Measurements from ENCODE around the gene UXS1.

The UXS1 gene

GRCh38 chr2:106095478-106096298, 98.4 kb downstream of the UXS1 start:
- Histone ChIP-seq H3K36me3 (ENCODE audit: control insufficient read depth, insufficient read depth, low read length) (peaks cover 4% of the 10 kb centered on the region), H3K27ac (ENCODE audit: low read depth, low read length) (no peak overlapping the region)

GRCh38 chr2:106094131-106094841, 99.8 kb downstream of the UXS1 start:
- H3K27ac ChIP-seq (ENCODE audit: low read depth, low read length): no peak overlapping the region
- no peak overlapping the region for H3K9ac ChIP-seq (ENCODE audit: low read length)
- H3K36me3 ChIP-seq (ENCODE audit: control insufficient read depth, insufficient read depth, low read length): peaks cover 2% of the 10 kb centered on the region
- no peak overlapping the region for H3K4me3 ChIP-seq (ENCODE audit: low read length)
- H3K4me1 ChIP-seq (ENCODE audit: control insufficient read depth, insufficient read depth, low read length): no peaks in the 10 kb centered on the region
- H3K27me3 ChIP-seq (ENCODE audit: control insufficient read depth, insufficient read depth, low read length): no peaks in the 10 kb centered on the region

More at GRCh38 chr2:106095478-106096298, 98.4 kb downstream of the UXS1 start:
- Histone ChIP-seq H3K4me1 (ENCODE audit: control insufficient read depth, insufficient read depth, low read length) (no peaks in the 10 kb centered on the region), H3K4me3 (ENCODE audit: low read length) (no peak overlapping the region), H3K27me3 (ENCODE audit: control insufficient read depth, insufficient read depth, low read length) (no peaks in the 10 kb centered on the region), H3K9ac (ENCODE audit: low read length) (no peak overlapping the region)

DNA sequence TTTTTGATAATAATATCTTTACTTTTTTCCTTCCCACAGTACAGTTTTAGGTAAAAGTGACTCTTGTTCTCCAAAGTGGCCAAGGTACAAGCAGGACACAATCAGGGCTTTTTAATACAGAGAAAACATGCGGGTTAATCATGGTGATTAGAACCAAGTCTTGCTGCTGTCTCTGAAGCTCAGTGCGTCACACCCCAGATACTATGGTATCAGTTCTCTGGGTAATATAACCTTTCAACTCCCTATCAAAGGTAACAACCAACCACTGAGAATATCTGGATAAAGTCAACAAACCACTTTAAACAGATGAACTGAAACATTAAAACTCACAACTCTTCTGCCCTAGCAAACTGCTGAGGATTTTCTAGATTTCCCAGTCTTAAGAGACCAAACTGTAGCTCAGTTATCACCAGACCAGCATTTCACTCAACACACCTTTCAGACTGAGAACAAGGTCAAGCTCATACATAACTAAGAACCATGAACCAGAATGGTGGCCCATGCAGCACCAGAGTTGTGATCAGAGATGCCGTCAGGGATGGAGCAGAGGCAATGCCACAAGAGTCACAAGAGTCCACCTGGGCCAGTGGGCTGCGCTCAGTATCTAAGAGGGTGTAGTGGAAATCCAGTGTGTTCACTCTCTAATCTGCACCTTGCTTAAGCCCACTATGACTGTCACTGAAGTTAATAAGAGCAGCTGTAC, 103.0 kb downstream of the UXS1 start:
- H3K9ac ChIP-seq (ENCODE audit: low read length): no peak overlapping the region
- H3K4me1 ChIP-seq (ENCODE audit: control insufficient read depth, insufficient read depth, low read length): no peaks in the 10 kb centered on the region
- no peak overlapping the region for H3K27ac ChIP-seq (ENCODE audit: low read depth, low read length)
- peaks cover 2% of the 10 kb centered on the region for H3K36me3 ChIP-seq (ENCODE audit: control insufficient read depth, insufficient read depth, low read length)
- H3K4me3 ChIP-seq (ENCODE audit: low read length): no peak overlapping the region
- H3K27me3 ChIP-seq (ENCODE audit: control insufficient read depth, insufficient read depth, low read length): no peaks in the 10 kb centered on the region

DNA sequence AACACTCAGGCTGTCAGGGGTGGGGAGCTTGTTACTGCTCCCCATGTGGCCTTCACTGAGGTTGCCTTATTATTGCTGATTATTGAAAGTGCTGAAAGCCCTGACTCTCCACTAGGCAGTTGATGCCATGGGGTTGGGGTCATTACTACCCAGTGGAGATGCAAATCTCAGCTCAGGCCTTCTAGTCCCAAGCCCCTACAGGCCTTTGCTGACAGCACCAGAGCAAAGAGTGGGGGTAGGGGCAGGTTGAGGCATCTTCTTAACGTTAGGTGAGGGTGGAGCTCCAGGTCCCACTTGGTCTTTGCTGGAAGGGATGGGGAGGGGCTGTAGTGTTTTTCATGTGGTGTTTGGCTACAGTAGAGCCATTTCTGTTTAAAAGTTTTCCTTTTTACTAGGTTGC, 104.5 kb downstream of the UXS1 start:
- Histone ChIP-seq H3K9ac (ENCODE audit: low read length) (no peak overlapping the region), H3K4me1 (ENCODE audit: control insufficient read depth, insufficient read depth, low read length) (no peaks in the 10 kb centered on the region), H3K27ac (ENCODE audit: low read depth, low read length) (no peak overlapping the region), H3K36me3 (ENCODE audit: control insufficient read depth, insufficient read depth, low read length) (peaks cover 2% of the 10 kb centered on the region), H3K4me3 (ENCODE audit: low read length) (no peak overlapping the region), H3K27me3 (ENCODE audit: control insufficient read depth, insufficient read depth, low read length) (no peaks in the 10 kb centered on the region)

- no peak overlapping the region for H3K27ac ChIP-seq (ENCODE audit: low read depth, low read length)
These were observed 108.7 kb downstream of the UXS1 start for GRCh38 chr2:106085181-106085940.

DNA sequence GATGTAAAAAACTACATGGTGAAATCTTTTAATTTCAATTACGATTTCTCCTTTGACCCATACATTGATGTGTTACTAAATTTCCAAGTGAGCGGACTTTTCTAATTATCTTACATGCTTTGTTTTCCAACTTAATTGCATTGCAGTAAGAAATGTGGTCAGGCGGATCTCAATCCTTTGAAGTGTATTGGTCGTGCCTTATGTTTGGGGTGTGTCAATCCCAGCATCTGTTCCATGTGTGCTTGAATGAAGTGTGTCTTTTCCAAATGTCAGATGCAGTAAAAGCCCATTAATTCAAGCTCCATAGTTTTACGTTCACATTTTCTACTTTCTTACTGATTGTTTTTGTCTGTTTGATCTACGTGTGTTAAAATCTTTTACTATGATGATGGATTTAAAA, 113.1 kb downstream of the UXS1 start:
- no peak overlapping the region for H3K4me3 ChIP-seq (ENCODE audit: low read length)
- no peak overlapping the region for H3K27ac ChIP-seq (ENCODE audit: low read depth, low read length)
- H3K36me3 ChIP-seq (ENCODE audit: control insufficient read depth, insufficient read depth, low read length): no peaks in the 10 kb centered on the region
- H3K27me3 ChIP-seq (ENCODE audit: control insufficient read depth, insufficient read depth, low read length): no peaks in the 10 kb centered on the region
- H3K4me1 ChIP-seq (ENCODE audit: control insufficient read depth, insufficient read depth, low read length): no peaks in the 10 kb centered on the region
- H3K9ac ChIP-seq (ENCODE audit: low read length): no peak overlapping the region

More at GRCh38 chr2:106085181-106085940, 108.7 kb downstream of the UXS1 start:
- Histone ChIP-seq H3K4me1 (ENCODE audit: control insufficient read depth, insufficient read depth, low read length) (no peaks in the 10 kb centered on the region), H3K4me3 (ENCODE audit: low read length) (no peak overlapping the region), H3K36me3 (ENCODE audit: control insufficient read depth, insufficient read depth, low read length) (no peaks in the 10 kb centered on the region), H3K27me3 (ENCODE audit: control insufficient read depth, insufficient read depth, low read length) (no peaks in the 10 kb centered on the region), H3K9ac (ENCODE audit: low read length) (no peak overlapping the region)

- Histone ChIP-seq H3K4me1 (ENCODE audit: control insufficient read depth, insufficient read depth, low read length) (no peaks in the 10 kb centered on the region), H3K27ac (ENCODE audit: low read depth, low read length) (no peak overlapping the region), H3K27me3 (ENCODE audit: control insufficient read depth, insufficient read depth, low read length) (no peaks in the 10 kb centered on the region), H3K4me3 (ENCODE audit: low read length) (no peak overlapping the region), H3K36me3 (ENCODE audit: control insufficient read depth, insufficient read depth, low read length) (no peaks in the 10 kb centered on the region), H3K9ac (ENCODE audit: low read length) (no peak overlapping the region)
These were observed 116.0 kb downstream of the UXS1 start for GRCh38 chr2:106078096-106078495.

GRCh38 chr2:106076941-106077340, 117.2 kb downstream of the UXS1 start:
- H3K4me3 ChIP-seq (ENCODE audit: low read length): no peak overlapping the region
- no peaks in the 10 kb centered on the region for H3K27me3 ChIP-seq (ENCODE audit: control insufficient read depth, insufficient read depth, low read length)
- no peak overlapping the region for H3K9ac ChIP-seq (ENCODE audit: low read length)

GRCh38 chr2:106075048-106075447, 119.1 kb downstream of the UXS1 start:
- Histone ChIP-seq H3K4me1 (ENCODE audit: control insufficient read depth, insufficient read depth, low read length) (no peaks in the 10 kb centered on the region), H3K4me3 (ENCODE audit: low read length) (no peak overlapping the region), H3K36me3 (ENCODE audit: control insufficient read depth, insufficient read depth, low read length) (no peaks in the 10 kb centered on the region), H3K27ac (ENCODE audit: low read depth, low read length) (no peak overlapping the region), H3K9ac (ENCODE audit: low read length) (no peak overlapping the region), H3K27me3 (ENCODE audit: control insufficient read depth, insufficient read depth, low read length) (no peaks in the 10 kb centered on the region)

More at GRCh38 chr2:106076941-106077340, 117.2 kb downstream of the UXS1 start:
- H3K4me1 ChIP-seq (ENCODE audit: control insufficient read depth, insufficient read depth, low read length): no peaks in the 10 kb centered on the region
- H3K27ac ChIP-seq (ENCODE audit: low read depth, low read length): no peak overlapping the region
- no peaks in the 10 kb centered on the region for H3K36me3 ChIP-seq (ENCODE audit: control insufficient read depth, insufficient read depth, low read length)

DNA sequence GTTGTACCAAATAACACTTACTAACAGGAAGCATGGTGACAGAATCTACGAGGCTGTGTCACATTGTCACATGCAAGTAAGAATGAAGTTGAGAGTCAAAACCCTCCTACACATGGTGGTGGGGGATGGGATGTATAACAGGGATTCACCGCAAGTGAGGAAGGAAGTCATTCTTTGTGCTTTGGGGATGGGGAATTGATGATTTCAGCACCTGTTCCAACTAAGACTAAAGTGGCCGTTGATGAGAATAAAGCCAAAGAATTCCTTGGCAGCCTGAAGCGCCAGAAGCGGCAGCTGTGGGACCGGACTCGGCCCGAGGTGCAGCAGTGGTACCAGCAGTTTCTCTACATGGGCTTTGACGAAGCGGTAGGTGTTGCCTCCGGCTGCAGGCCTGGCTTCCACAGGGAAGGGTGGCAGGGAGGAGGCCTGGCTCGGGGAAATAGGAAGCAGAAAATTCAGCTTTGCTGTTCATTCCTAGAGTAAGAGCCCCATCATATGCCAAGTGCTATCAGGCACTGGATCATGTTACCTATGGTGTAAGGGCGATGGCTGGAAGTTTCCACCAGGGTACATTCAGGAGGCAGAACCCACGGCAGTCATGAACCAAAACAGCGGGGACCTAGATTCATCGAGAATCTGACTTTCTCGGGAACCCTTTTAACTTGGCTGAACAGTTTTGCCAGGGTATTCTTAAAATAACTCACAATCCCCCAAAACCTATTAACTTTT, 120.3 kb downstream of the UXS1 start:
- Histone ChIP-seq H3K9ac (ENCODE audit: low read length) (no peak overlapping the region), H3K4me1 (ENCODE audit: control insufficient read depth, insufficient read depth, low read length) (no peaks in the 10 kb centered on the region), H3K4me3 (ENCODE audit: low read length) (no peak overlapping the region), H3K27ac (ENCODE audit: low read depth, low read length) (no peak overlapping the region), H3K27me3 (ENCODE audit: control insufficient read depth, insufficient read depth, low read length) (no peaks in the 10 kb centered on the region), H3K36me3 (ENCODE audit: control insufficient read depth, insufficient read depth, low read length) (no peaks in the 10 kb centered on the region)

- H3K4me3 ChIP-seq (ENCODE audit: low read length): no peak overlapping the region
- peaks cover 6% of the 10 kb centered on the region for H3K4me1 ChIP-seq (ENCODE audit: control insufficient read depth, insufficient read depth, low read length)
- no peaks in the 10 kb centered on the region for H3K27me3 ChIP-seq (ENCODE audit: control insufficient read depth, insufficient read depth, low read length)
- H3K9ac ChIP-seq (ENCODE audit: low read length): no peak overlapping the region
- no peaks in the 10 kb centered on the region for H3K36me3 ChIP-seq (ENCODE audit: control insufficient read depth, insufficient read depth, low read length)
- H3K27ac ChIP-seq (ENCODE audit: low read depth, low read length): no peak overlapping the region
These were observed 123.9 kb downstream of the UXS1 start for GRCh38 chr2:106070181-106070580.
